ENCODE data around the gene BAZ2B.
A peak's percentile ranks its signal among the peaks of the same experiment; 100 is the strongest.
"Not testable (repeated sequence)": the region's sequence is repeated elsewhere in the genome, so short reads cannot be mapped to it uniquely, and the experiment has no call there.

Gene BAZ2B

DNA sequence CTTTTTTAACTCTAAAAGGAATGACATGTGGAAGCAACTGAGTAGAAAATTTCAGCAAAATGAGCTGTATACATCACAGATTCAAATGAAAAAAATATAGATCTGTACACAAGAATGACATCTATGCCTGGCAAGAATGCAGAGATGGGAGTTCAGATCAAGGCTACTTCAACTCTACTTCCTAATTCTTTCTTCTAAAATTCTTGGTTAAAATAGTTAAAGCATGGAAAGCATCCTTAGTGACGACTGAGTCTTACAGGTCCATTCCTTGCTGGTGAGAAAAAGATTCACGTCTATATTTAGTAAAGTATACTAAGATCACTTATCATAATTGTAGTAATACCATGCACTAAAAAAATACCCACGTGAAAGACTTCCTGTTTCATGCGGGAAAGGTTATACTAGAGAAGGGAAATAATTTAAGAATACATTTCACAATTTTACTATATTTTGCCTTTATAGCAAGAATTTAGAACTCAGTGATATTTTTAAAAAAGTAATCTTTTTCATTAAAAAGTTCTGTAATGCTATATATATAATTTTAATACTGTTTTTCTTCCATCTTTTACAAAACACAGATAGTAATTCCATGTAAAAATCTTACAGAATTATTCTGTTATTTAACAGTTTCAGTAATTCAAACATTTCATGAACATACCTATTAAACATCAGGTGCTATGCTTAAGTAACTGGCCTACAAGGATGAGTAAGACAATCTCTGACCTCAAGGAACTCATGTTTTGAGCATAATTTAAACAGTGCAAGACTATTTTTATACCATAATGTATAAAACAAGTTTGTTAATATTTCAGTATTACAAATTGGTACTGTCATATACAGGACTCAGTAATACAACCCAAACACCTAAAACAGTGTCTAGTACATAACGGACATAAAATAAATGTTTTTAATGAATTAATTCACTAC is 159.6 kb downstream of the BAZ2B start:
- no peak for DNase-seq

DNA sequence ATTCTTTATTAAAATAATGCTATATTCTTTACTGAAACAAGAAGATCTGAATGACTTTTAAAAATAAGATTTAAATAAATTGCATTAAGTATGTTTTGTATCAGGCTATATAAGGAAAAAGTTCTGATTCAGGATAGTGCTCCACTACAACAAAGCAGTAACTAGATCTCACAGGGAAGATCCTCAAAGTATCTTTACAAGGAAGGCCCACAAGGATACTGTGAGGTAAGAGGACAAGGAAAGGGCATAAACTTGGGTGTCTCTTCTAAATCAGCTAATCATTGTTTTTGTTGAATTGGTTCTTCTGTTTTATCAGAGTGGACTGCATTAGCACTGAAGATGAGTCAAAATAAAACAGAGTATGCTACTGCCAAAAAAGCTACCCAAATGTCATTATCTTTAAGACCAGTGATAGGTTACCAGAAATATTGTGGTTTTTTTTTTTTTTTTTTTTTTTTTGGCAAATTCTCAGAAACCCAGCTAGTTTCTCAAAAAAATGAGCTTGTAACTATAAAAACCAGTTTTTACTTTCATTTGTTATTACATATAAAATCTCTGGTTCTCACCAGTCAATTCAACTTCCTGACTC is 160.9 kb downstream of the BAZ2B start:
- peak; percentile 7 for DNase-seq

DNA sequence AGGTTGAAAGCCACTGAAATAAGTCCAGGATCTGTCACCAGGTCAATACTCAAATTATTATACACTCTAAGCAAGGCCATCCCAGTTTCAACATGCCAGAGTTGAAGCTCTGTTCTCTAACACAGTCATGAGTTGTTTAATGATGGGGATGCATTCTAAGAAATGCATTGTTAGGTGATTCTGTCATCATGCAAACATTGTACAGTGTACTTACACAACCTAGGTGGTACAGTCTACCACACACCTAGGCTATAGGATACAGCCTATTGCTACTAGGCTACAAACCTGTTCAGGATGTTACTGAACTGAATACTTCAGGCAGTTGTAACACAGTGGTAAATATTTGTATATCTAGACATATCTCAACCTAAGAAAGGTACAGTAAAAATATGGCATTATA is 162.2 kb downstream of the BAZ2B start:
- no peak for DNase-seq

DNA sequence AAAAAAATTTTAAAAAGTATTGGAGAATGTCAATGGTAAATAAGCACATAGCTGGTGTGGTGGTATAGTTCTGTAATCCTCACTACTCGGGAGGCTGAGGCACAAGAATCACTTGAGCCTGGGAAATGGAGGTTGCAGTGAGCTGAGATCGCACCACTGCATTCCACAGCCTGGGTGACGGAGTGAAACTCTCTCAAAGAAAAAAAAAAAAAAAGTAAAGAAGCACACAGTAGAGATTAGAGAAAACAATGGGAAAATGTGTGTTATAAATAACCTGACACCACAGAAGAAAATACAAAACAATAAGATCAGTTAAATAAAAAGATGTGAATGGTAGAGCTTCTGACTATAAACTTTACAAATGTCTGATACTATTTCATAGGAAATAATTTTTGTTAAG is 166.2 kb downstream of the BAZ2B start:
- no peak for DNase-seq

DNA sequence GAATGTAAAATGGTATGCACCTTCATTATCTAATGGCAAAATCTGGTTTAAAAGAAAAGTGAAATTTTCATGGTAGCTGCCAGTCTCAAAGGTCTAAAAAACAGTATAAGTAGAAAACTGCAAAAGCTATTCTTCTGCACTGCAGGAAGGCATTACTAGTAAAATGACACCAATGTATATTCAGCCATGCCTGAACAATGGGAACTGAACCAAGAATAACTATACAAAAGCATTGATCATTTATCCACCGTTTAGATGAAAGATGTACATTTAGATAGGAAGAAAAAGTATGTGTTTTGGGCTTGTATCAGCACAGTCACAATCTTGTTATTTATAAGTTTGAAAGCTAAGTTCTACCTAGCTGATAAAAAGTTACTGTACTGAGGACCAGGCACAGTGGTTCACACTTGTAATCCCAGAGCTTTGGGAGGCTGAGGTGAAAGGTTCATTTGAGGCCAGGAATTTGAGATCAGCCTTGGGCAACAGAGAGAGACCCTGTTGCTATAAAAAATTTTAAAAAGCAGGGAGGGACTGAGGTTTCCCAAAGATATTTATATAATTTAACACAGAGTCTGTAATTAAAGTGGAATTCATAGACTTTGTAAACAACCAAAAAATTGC is 166.7 kb downstream of the BAZ2B start:
- no peak for DNase-seq

DNA sequence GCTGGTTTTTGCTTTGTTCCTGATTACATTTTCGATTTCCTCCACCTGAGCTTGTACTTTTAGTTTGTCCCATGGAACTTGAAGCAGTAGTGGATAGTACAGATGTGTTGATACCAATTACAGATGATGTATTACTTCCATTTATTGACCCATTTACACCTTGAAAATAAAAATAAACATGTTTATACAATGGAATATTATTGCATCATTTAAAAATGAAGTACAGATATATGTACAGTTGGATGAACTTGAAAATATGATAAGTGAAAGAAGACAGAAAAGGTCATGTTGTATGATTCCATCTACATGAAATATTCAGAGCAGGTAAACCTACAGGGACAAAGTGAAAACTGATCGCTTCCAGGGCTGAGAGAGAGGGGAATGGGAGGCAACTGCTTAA is 169.5 kb downstream of the BAZ2B start:
- DNase-seq: no peak

DNA sequence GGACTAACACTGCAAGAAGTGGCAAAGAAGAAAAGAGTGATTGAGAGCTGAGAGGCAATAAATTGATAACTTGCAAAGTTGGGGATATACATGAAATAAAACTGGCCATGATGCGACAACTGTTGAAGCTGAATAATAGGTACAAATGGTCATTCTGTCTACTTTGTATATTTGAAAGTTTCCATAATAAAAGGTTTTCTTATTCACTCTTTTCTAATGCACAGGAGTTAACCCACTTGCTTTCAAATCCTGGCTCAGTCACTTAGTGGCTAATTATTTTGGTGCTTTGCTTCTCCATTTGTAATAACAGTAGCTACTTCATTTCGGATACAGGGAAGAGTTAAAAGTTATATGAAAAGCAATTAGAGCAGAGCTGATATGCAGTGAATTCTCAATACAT is 170.1 kb downstream of the BAZ2B start:
- DNase-seq: no peak

DNA sequence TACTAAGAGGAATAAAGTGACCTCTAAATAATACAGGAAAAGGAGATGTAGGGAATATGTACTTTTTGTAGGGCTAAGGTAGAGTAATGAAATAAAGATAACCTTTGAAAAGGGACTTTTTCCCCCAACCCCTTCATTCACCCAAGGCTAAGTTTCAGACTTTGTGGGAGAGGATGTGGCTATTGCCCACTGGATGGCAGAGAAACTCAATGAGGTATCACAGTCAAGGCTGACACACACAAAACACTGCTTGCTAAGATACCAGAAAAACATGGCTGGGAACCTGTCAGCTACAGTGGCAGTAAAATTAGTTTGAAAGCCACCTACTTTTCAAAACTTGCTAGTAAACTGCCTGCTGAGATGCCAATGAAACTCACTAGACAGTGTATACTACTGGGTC is 171.0 kb downstream of the BAZ2B start:
- DNase-seq: peak; percentile 19

DNA sequence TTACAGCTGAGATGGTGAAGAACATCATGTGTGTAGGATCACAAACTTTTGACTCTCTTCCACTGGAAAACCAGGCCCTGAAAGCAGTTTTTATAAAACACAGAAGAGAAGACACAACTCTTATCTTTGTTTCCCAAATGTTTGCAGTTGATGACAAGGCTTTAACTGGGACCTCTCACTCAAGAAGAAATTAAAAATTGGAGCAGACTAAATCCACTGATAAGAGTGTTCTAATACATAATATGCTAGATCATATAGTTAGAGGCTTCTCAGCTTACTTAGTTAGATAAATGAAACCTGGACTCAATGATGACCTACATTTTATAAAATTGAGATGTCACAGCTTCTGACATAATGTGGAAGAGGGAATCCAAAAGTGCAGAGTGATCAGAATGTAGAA is 171.6 kb downstream of the BAZ2B start:
- DNase-seq: no peak

DNA sequence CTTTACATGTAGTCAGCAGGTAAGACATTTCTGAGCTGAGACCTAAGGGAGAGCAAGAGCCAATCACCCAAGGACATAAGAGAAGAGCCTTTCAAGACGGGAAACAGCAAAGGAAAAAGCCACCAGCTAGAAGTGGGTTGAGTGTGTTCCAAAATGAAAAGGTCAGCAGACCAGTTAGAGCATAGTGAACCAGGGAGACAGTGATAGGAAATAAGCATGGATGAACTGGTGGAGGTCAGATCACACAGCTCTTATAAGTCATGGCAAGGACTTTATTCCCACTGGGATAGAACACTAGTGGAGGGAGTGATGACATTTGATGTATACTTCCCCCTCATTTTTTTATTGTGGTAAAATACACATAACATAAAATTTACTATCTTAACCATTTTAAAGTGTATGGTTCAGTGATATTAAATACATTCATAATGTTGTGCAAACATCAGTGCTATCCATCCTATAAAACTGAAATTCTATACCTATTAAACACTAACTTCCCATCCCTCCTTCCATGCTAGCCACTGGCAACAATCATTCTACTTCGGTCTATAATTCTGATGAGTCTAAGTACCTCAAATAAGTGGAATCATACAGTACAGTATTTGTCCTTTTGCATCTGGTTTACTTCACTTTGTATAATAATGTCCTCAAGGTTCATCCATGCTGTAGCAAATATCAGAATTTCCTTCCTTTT is 174.0 kb downstream of the BAZ2B start:
- no peak for DNase-seq

DNA sequence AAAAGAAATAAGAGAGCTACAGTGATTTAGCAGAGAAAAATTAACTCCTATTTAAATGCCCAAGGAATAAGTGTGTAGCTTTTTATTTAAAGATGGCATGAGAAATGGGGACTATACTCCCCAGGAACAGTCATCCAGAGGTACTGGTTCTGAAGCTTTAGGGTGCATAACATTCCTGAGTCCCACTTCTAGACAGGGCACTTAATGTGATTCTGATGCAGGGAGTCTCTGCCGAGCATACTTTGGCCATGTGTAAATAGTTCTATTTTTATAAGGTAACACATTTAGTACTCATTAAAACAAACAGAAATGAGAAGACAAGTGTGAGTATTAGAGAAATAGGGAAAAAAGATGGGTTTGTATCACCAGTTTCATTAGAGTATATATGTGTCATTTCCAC is 175.2 kb downstream of the BAZ2B start:
- no peak for DNase-seq

DNA sequence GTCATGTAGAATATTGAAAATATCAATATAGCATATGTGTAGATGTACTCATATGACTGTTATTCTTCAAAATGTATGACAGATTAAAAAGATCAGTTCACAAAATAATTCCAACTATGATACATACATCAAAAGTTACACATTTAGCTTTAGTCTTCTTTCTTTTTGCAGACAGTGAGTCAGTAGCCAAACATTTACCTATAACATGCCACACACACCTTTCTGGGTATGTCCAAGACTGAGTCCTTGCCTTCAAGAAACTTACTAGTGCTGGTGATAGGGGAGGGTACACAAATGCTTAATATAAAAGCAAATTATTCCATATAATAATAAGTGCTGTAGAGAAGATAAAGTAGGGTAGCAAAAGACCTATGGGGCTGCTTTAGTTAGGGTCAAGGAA is 176.9 kb downstream of the BAZ2B start:
- DNase-seq: no peak

DNA sequence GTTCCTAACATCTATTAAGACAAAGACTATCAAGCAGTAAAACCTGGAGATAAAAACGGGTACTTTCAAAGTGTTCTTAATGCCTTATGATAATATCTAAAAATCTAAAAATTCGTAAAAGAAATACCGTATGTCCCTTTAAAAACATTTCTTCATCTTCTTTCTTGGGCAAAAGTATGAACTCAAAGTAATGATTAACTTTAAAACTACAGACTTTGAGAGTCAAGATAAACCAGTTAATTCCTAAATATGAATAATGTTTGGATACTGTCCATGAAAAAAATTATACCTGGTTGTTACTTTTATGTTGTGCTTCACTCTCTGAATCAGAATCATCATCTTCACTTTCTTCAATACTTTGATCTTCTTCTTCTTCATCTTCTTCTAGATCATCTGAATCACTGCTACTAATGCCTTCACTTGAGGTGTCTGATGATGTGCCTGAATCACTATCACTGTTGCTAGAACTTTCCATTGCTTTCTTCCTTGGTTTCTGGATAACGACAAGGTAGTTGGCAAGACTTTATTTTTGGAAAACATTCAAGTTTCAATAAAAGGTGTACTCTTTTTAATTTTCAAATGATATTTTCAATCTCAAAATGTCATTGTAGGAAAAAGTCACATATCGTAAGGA is 177.5 kb downstream of the BAZ2B start:
- DNase-seq: no peak

DNA sequence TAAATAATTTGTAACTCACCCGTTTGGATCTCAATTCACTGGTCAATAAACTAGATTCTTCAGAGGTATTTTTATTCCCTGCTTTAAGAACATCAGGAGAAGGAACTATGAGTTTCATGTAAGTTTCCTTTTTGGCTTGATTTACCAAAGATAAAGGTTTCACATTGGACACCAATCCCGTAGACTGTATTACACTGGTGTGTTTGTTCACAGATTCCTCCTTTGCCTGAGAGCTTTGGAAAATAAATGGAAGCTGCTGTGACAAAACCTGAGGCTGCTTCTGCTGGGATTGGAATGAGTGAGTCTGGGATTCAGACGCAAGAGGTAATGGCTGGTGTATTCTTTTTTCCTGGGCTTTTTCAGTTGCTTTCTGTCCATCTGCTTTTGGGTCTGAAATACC is 178.1 kb downstream of the BAZ2B start:
- no peak for DNase-seq

DNA sequence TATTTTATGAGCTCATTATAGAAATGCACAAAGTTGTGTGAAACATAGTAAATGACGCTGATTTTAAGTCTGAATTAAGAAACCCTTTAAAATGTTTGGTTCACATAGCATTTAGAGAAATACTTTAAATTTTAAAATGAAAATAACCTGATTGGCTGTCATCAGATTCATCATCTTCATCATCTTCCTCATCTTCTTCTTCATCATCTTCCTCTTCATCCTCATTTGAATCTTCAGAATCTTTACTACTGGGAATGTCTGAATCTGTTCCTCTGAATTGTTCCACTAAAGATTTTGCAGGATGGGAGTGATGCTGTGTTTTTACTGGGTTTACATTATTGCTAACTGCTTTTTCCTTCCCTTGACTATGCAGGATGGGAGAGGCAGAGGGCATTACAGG is 183.7 kb downstream of the BAZ2B start:
- no peak for DNase-seq

DNA sequence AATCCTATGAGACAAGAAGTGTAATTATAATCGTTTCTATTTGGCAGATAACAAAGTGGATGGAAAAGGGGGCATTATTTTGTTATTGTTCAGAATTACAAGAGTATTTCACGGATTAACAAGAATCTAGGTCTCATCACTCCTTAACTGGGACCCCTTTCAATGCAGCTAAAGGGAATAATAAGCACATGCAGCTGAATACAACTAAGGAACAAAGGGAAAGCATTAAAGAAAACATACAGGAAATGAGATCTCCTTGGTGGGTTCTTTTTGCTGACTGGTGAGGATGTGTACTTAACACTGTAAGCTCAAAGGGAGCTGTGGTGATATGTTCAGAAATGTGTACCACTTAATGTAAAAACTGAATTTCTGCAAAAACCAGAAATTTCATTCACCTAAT is 189.3 kb downstream of the BAZ2B start:
- no peak for DNase-seq

DNA sequence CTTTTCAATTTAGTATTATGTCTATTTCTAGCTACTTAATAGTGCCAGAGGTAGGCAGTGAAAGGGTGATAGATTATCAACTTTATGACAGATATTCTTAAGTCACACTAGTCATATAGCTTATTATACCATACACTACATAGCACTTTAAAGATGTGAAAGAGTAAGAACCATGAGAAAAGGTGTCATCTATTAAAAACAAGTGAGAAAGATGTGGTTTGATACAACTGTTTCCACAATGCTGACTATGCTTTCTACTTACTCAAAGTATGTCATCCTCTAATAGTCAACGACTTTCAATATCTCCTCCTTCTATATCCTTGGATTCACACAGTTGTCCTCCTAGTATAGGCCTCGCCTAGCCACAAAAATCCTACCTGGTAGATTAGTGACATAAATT is 196.9 kb downstream of the BAZ2B start:
- DNase-seq: no peak

DNA sequence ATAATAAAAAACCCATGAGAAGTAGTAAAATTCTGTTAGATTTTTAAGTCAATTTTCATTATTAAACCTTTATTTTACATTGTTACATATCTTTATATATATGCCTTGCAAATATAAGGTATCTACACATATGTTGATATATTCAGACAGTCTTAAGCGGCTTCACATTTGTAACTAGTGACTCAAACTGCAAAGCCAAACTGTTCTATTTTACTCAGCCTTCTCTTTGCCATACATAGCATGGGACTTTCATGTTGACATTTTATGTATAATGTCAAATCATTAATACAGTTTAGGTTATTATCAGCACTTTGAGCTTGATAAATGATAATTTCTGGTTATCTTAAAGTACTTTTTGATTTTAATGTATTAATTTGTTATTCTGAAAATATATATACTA is 204.9 kb downstream of the BAZ2B start:
- DNase-seq: peak; percentile 37

DNA sequence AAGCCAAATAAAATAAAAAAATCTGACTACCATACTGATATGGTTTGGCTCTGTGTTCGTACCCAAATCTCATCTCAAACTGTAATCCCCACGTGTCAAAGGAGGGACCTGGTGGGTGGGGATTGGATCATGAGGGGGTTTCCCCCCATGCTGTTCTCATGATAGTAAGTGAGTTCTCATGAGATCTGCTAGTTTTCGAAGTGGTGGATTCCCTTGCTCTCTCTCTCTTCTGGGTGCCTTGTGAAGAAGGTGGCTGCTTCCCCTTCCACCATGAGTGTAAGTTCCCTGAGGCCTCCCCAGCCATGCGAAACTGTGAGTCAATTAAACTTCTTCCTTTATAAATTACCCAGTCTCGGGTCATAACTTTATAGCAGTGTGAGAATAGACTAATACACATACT is 206.1 kb downstream of the BAZ2B start:
- peak; percentile 8 for DNase-seq

DNA sequence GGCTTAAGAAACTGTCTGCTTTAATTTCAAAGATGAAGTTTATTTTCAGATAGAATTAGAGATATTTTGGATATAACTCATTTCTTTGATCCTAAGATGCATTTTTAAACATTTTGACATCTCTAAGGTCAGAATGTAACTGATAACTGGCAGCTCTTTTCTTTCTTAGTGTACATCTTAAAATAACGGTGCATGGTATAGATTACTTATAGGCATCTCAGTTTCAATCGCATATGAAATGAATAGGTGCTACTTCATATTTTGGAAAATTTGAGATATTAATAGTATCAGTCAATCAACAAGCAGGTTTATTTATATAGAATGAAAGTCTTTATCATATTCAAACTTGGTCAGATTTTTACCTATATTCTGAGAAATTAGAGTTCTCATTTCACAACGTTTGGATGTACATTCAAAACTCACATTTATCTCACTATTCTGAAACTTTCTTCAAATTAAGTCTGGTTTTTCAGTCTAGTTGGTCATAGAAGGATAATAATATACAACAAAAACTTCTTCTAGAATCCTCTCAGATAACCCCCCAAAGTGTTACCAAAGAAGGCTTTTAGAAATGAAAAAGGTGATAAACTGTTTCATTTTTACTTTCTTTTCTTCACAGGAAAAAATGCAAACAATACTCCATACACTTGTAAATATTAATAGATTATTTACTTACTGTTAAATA is 207.1 kb downstream of the BAZ2B start:
- DNase-seq: peak; percentile 34

DNA sequence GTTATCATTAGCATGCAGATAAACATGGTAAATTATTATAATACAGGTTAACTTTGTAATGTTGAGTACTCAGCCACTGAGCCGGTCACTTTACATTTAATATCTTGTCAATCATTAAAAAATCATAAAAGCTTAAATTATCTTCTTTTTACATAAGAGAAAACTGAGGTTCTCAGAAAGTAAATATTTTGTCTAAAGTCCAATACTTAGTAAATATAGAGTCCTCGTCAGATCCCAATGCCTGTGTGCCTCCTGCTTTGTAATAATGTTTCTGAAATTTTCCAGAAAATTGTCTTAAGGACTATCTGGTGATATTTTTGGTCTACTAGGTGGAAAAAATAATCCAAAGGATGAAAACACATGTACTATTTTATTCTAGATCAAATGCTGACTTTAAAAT is 213.6 kb downstream of the BAZ2B start:
- DNase-seq: no peak

DNA sequence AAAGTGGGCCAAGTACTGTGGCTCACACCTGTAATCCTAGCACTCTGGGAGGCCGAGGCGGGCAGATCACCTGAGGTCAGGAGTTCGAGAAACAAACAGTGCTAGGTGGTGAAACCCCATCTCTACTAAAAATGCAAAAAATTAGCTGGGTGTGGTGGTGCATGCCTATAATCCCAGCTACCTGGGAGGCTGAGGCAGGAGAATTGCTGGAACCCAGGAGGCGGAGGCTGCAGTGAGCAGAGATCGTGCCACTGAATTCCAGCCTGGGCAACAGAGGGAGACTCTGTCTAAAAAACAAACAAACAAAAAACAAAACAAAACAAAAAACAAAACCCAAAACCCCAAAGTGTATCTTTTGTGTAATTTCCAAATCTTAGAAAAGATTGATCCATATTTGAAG is 214.2 kb downstream of the BAZ2B start:
- DNase-seq: not testable (repeated sequence)

All from activated CD4-positive, alpha-beta T cell treated with anti-CD3 and anti-CD28 coated beads, Interleukin-10, Interleukin-2, amounts not matched to agents 100 ng/mL and 50 ng/mL, durations not matched to agents 16 hours and 8 hours (primary cell).